MCF 10A (cell line): ENCODE results near the gene MCCC1. TPM values are rescaled to one million over a fixed set of nuclear protein-coding genes. Genes with fewer than 3 reads are reported as not detected.
"Not testable (repeated sequence)": the region's sequence is repeated elsewhere in the genome, so short reads cannot be mapped to it uniquely, and the experiment has no call there.

Source experiments
- BruUV-seq: library from RNA; stranded (reverse); fragments of 400-500 nt; replicated peaks from 2 replicates; lab custom pipeline; 2021; lab: Mats Ljungman, UMichigan
- CTCF ChIA-PET: fragments of 300-600 bp; sonication (Branson Sonifier 250); formaldehyde crosslinking; extraction: SDS; loops from one replicate; lab custom pipeline; 2021; ENCODE audit warnings: antibody characterized with exemption, inconsistent platforms; lab: Yijun Ruan, JAX
- POLR2A ChIA-PET: fragments of 300-600, 350-650 bp; sonication (Branson Sonifier 250); formaldehyde crosslinking; extraction: SDS; loops from one replicate; lab custom pipeline; 2020; ENCODE audit warnings: antibody characterized with exemption, inconsistent platforms; lab: Yijun Ruan, JAX
- DNase-seq: peaks from one replicate; pipeline ENCODE4 v3.0.0-alpha.2; 2018; ENCODE audit not compliant: unreplicated experiment
- H3K27ac Mint-ChIP-seq: one replicate; pipeline ENCODE4 v1.8.0; 2022; ENCODE audit warnings: mild to moderate bottlenecking, low read depth, mixed read lengths; ENCODE audit not compliant: unreplicated experiment
- H3K27me3 Mint-ChIP-seq: one replicate; pipeline ENCODE4 v1.8.0; 2022; ENCODE audit warnings: mixed read lengths; ENCODE audit not compliant: insufficient read depth, unreplicated experiment
- H3K36me3 Mint-ChIP-seq: one replicate; pipeline ENCODE4 v1.8.0; 2022; ENCODE audit warnings: mild to moderate bottlenecking, moderate library complexity, mixed read lengths; ENCODE audit not compliant: insufficient read depth, unreplicated experiment
- H3K4me1 Mint-ChIP-seq: one replicate; pipeline ENCODE4 v1.8.0; 2022; ENCODE audit warnings: mixed read lengths; ENCODE audit not compliant: insufficient read depth, unreplicated experiment
- H3K4me3 Mint-ChIP-seq: one replicate; pipeline ENCODE4 v1.8.0; 2022; ENCODE audit warnings: mild to moderate bottlenecking, moderate library complexity, mixed read lengths; ENCODE audit not compliant: unreplicated experiment
- H3K9me3 Mint-ChIP-seq: one replicate; pipeline ENCODE4 v1.8.0; 2022; ENCODE audit warnings: mixed read lengths; ENCODE audit not compliant: unreplicated experiment
- intact Hi-C: fragments of 100-400 bp; cut with micrococcal nuclease; formaldehyde crosslinking; loops from 2 replicates; pipeline ENCODE4 v1.14.1; 2022
- total RNA-seq: library from RNA; stranded (reverse); gene quantifications from 2 replicates; pipeline ENCODE4 v1.2.3, GENCODE V29; 2022
- TF ChIP-seq, protein P1 (sequence below): fragments of 200-600 bp; IDR thresholded peaks from one replicate; pipeline ENCODE4 v1.8.0; 2022; ENCODE audit warnings: antibody characterized with exemption, mild to moderate bottlenecking; ENCODE audit not compliant: unreplicated experiment

MCCC1 gene
- total RNA-seq, 1 experiment from 2014 or later = 38.8 TPM

DNA sequence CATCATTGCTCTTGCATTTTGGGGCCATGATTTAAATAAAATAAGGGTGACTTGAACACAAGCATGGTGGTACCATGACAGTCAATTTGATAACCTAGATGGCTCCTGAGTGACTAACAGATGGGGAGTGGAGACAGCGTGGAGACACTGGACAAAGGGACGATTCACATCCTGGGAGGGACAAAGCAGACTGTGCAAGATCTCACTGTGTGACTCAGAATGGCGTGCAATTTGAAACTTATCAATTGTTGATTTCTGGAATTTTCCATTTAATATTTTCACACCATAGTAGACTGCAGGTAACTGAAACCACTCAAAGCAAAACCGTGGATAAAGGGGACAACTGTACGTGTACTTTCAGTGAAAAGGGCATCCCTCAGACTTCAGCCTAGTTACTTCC is 25.5 kb downstream of the MCCC1 start:
- peaks cover 41% of the 10 kb centered on the region for H3K36me3 Mint-ChIP-seq
- DNase-seq = peak; percentile 25
- no peaks in the 10 kb centered on the region for H3K27me3 Mint-ChIP-seq
- intact Hi-C loops = no loop called here
- TF ChIP-seq, protein P1, sequence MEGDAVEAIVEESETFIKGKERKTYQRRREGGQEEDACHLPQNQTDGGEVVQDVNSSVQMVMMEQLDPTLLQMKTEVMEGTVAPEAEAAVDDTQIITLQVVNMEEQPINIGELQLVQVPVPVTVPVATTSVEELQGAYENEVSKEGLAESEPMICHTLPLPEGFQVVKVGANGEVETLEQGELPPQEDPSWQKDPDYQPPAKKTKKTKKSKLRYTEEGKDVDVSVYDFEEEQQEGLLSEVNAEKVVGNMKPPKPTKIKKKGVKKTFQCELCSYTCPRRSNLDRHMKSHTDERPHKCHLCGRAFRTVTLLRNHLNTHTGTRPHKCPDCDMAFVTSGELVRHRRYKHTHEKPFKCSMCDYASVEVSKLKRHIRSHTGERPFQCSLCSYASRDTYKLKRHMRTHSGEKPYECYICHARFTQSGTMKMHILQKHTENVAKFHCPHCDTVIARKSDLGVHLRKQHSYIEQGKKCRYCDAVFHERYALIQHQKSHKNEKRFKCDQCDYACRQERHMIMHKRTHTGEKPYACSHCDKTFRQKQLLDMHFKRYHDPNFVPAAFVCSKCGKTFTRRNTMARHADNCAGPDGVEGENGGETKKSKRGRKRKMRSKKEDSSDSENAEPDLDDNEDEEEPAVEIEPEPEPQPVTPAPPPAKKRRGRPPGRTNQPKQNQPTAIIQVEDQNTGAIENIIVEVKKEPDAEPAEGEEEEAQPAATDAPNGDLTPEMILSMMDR = no peak
- peak overlapping the region; percentile 57 for H3K27ac Mint-ChIP-seq
- BruUV-seq = no TSS peak
- H3K4me3 Mint-ChIP-seq = peak overlapping the region; percentile 34
- peaks cover 16% of the 10 kb centered on the region for H3K4me1 Mint-ChIP-seq
- H3K9me3 Mint-ChIP-seq = no peaks in the 10 kb centered on the region
- POLR2A ChIA-PET = interaction anchor here (0.6 to 0.7 kb wide), 2 partner anchors 14 to 155 kb away, joined by 3 to 4 read pairs; no protein-coding TSS in a partner anchor
- CTCF ChIA-PET = interaction anchor here (0.6 kb wide), 1 partner anchor 21 kb away, joined by 3 read pairs; no protein-coding TSS in a partner anchor

DNA sequence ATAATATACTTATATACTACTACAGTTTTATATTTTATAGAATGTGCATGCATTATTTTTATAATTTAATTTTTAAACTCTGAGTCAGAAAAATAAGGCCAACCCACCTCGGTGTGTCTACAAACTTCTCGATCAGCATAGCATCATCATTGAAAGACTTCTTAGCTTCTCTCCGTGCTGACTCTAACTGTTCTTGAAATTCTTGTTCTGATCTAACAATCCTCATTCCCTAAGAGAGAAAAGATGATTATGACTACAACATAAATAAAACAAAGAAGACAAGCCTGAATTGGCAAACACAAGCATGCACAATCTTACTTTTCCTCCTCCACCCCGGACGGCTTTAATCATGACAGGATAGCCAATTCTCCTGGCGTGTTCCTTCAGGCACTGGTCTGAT is 28.4 kb downstream of the MCCC1 start:
- no peak for DNase-seq
- Mint-ChIP-seq H3K9me3 (no peaks in the 10 kb centered on the region), H3K27me3 (no peaks in the 10 kb centered on the region), H3K4me3 (no peak overlapping the region), H3K36me3 (peaks cover 48% of the 10 kb centered on the region), H3K4me1 (peaks cover 16% of the 10 kb centered on the region), H3K27ac (no peak overlapping the region)
- TF ChIP-seq, protein P1 = no peak
- ChIA-PET CTCF (no interaction called here), POLR2A (no interaction called here)
- intact Hi-C loops = no loop called here
- BruUV-seq = no TSS peak

DNA sequence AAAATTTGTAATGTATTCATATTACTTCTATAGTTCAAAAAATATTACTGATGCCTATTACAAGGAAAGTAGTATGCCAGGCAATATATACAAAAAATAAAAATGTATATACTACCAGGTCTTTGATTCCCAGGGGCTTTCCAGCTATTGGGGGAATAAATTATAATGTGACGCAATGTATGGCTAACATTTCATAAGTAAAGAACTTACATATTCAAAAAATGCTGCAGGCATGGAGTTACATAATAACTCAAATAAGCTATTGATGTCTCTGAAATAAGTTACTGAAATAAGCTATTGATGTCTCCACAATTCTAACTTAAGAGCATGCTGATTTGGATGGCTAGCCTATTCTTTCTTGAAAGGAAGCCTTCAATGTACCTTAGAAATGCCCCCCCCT is 30.2 kb downstream of the MCCC1 start:
- H3K9me3 Mint-ChIP-seq = no peaks in the 10 kb centered on the region
- H3K27ac Mint-ChIP-seq = no peak overlapping the region
- ChIA-PET POLR2A (interaction anchor here (0.6 kb wide), 1 partner anchor 19 kb away, joined by 3 read pairs; no protein-coding TSS in a partner anchor), CTCF (interaction anchor here (0.6 kb wide), 1 partner anchor 54 kb away, joined by 3 read pairs; no protein-coding TSS in a partner anchor)
- intact Hi-C loops = no loop called here
- H3K36me3 Mint-ChIP-seq = peaks cover 63% of the 10 kb centered on the region
- no peak for DNase-seq
- H3K27me3 Mint-ChIP-seq = no peaks in the 10 kb centered on the region
- peaks cover 7% of the 10 kb centered on the region for H3K4me1 Mint-ChIP-seq
- TF ChIP-seq, protein P1 = no peak
- BruUV-seq = no TSS peak
- no peak overlapping the region for H3K4me3 Mint-ChIP-seq

DNA sequence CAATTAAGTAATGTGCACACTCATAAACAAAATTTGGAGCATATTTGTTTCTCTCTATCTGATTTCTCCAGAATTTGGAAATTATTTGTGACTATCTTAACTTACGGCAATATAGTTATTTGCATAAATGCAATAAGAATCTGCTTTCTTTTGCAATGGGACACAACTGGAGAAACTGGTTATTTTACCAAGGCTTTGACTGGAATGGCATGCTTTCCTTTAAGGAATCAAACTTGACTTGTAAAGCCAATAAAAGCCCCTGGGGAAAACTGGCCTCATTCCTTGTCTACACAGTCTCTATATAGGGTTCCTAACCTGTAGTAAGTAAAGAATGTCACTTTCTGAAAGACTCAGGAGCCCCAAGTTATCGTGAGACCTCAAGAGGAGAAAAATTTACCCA is 32.4 kb downstream of the MCCC1 start:
- CTCF ChIA-PET, DNase-seq, H3K27me3 Mint-ChIP-seq, POLR2A ChIA-PET, H3K27ac Mint-ChIP-seq, intact Hi-C loops, H3K4me3 Mint-ChIP-seq, H3K4me1 Mint-ChIP-seq, BruUV-seq, H3K9me3 Mint-ChIP-seq: not testable (repeated sequence)
- peaks cover 60% of the 10 kb centered on the region for H3K36me3 Mint-ChIP-seq

DNA sequence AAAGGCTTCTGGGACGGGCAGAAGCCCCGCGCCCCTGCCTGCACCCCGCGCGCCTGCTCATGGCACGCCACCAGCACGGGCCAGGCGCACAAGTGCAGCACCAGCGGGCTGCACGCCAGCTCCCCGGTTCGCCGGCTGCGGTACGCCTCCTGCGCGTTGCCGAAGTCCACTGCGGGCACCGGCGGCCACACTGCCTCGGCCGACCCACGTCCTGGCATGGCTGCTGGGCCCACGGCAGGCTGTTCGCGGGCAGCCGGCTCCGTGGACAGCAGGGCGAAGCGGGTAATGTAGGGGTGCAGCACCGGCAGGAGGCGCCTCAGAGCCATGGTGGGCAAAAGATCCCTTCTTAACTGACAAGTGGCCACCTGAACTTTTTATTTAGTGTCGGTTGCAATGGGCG is 34.8 kb downstream of the MCCC1 start:
- no TSS peak for BruUV-seq
- POLR2A ChIA-PET = no interaction called here
- no peak for DNase-seq
- peaks cover 38% of the 10 kb centered on the region for H3K36me3 Mint-ChIP-seq
- H3K9me3 Mint-ChIP-seq = no peaks in the 10 kb centered on the region
- peak overlapping the region; percentile 10 for H3K27ac Mint-ChIP-seq
- CTCF ChIA-PET = no interaction called here
- peaks cover 4% of the 10 kb centered on the region for H3K4me1 Mint-ChIP-seq
- TF ChIP-seq, protein P1 = no peak
- H3K4me3 Mint-ChIP-seq = no peak overlapping the region
- intact Hi-C loops = no loop called here
- H3K27me3 Mint-ChIP-seq = no peaks in the 10 kb centered on the region
